ENCODE results near the gene IPCEF1.
A peak's percentile ranks its signal among the peaks of the same experiment; 100 is the strongest.
"Not testable (repeated sequence)": the region's sequence is repeated elsewhere in the genome, so short reads cannot be mapped to it uniquely, and the experiment has no call there.

Gene IPCEF1

GRCh38 chr6:154243793-154244750, 112.5 kb downstream of the IPCEF1 start:
- DNase-seq = no peak

- DNase-seq = no peak
Measured at GRCh38 chr6:154242617-154243357, 113.8 kb downstream of the IPCEF1 start.

GRCh38 chr6:154241581-154241980, 115.0 kb downstream of the IPCEF1 start:
- DNase-seq = peak; percentile 56

GRCh38 chr6:154241061-154241460, 115.5 kb downstream of the IPCEF1 start:
- not testable (repeated sequence) for DNase-seq

GRCh38 chr6:154239392-154239791, 117.2 kb downstream of the IPCEF1 start:
- DNase-seq = no peak

GRCh38 chr6:154238831-154239230, 117.8 kb downstream of the IPCEF1 start:
- no peak for DNase-seq

- DNase-seq = no peak
Measured at GRCh38 chr6:154236646-154237301, 119.8 kb downstream of the IPCEF1 start.

- no peak for DNase-seq
Measured at GRCh38 chr6:154234019-154234772, 122.4 kb downstream of the IPCEF1 start.

- no peak for DNase-seq
Measured at GRCh38 chr6:154233383-154233782, 123.2 kb downstream of the IPCEF1 start.

GRCh38 chr6:154232013-154232910, 124.3 kb downstream of the IPCEF1 start:
- DNase-seq = no peak

GRCh38 chr6:154230910-154231595, 125.5 kb downstream of the IPCEF1 start:
- no peak for DNase-seq

- no peak for DNase-seq
Measured at GRCh38 chr6:154230393-154230792, 126.2 kb downstream of the IPCEF1 start.

- no peak for DNase-seq
Measured at GRCh38 chr6:154229786-154230185, 126.8 kb downstream of the IPCEF1 start.

GRCh38 chr6:154228521-154228905, 128.1 kb downstream of the IPCEF1 start:
- DNase-seq = no peak

GRCh38 chr6:154227862-154228520, 128.6 kb downstream of the IPCEF1 start:
- no peak for DNase-seq

- no peak for DNase-seq
Measured at GRCh38 chr6:154226461-154226860, 130.1 kb downstream of the IPCEF1 start.

GRCh38 chr6:154223296-154223695, 133.3 kb downstream of the IPCEF1 start:
- DNase-seq = no peak

GRCh38 chr6:154222716-154223115, 133.9 kb downstream of the IPCEF1 start:
- no peak for DNase-seq

- no peak for DNase-seq
Measured at GRCh38 chr6:154219250-154219649, 137.4 kb downstream of the IPCEF1 start.

- no peak for DNase-seq
Measured at GRCh38 chr6:154218787-154219186, 137.8 kb downstream of the IPCEF1 start.

Measured in islet precursor cell (in vitro differentiated cells).